COLO668 (cell line): ENCODE measurements around the gene TBX4.
"Not testable (repeated sequence)": the region's sequence is repeated elsewhere in the genome, so short reads cannot be mapped to it uniquely, and the experiment has no call there.

ENCODE experiments used
- DNase-seq: peaks from one replicate; lab custom pipeline; 2025; ENCODE audit not compliant: unreplicated experiment; lab: John Stamatoyannopoulos, UW

Gene TBX4

DNA sequence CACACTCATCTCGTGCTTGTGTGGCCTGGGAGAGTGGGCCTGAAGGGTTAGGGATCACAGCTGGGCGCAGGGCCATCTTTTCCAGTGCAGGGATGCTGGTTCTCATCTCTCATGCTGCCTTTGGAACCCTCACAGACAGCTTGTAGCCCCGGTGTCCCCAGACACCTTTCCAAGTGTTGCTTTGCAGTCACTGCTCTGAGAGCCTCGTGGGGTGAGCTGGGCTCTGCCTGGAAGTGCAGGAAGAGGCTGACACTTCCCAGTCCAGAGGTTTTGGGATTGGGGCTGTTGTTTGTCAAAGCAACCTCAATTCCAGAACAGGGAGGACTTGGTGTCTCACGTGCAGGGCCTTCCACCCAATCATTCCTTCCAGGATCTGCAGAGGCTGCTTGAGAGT is 28.2 kb downstream of the TBX4 start:
- no peak for DNase-seq

DNA sequence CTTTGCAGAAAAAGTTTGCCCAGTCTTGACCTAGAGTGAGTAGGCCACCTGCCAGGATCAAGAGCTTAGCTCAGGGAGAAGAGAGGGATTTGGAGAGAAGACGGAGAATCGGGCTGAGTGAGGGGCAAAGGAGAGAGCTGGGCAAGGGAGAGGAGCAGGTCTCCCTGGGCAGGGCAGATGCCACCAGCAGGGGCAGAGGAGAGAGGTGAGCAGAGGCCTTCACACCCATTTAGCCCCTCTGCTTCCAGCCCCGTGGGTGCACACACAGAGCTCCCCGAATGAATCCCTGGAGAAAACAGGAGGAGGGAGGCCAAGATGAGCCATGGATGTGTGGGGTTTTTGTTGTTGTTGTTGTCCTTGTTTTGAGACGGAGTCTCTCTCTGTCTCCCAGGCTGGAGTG is 29.2 kb downstream of the TBX4 start:
- DNase-seq, result no peak

DNA sequence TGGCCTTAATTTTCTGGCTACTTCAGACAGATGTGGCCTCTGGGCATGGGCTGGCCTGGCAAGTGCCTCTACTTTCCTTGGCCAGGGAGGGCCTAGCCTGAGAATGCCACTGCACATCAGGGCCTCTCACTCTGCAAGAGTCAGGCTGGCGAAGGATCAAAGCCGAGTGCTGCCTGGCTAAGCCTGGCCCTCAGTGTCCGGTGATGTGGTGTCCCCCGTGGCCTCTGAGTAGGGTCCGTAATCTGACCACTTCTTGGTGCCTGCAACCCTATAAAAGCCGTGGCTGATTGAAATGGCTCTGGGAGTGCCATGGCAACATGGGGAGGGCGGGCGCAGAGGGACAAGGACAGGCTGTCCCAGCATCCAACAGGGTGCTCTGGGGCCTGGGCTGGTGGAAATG is 30.2 kb downstream of the TBX4 start:
- no peak for DNase-seq

DNA sequence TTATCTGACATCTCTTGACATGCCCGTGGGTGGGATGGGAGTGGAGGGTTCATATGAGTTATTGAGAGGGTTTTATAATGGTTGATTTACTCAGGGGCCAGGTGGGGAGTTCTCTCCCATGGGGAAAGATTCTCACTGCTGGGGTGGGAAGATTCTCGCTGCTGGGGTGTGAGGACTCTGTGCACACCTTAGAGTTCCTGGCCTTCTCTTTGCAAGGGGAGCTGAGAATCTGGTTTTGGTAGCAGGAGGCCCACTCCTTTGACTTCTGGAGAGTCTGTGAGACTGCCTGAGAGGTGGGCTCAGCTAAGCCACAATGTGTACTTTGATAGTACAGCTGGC is 31.5 kb downstream of the TBX4 start:
- no peak for DNase-seq

DNA sequence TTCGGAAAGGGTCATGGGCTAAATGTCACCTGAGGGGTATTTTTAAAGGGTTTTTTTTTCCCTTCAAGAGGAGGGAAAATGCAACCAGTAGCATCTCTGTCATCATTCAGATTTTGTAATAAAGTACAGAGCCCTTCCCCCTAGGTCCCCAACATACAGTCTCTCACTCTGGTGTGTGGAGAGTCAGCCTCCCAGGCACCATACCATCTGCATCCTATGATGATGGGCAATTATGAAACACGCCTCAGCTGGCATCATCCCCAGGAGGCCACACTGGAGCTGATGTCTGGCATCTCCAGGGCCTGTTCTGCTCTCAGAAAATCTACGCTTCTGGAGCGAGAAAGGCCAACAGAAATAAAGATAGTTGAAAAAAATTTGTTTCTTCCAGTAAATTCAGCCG is 32.0 kb downstream of the TBX4 start:
- DNase-seq, result no peak

DNA sequence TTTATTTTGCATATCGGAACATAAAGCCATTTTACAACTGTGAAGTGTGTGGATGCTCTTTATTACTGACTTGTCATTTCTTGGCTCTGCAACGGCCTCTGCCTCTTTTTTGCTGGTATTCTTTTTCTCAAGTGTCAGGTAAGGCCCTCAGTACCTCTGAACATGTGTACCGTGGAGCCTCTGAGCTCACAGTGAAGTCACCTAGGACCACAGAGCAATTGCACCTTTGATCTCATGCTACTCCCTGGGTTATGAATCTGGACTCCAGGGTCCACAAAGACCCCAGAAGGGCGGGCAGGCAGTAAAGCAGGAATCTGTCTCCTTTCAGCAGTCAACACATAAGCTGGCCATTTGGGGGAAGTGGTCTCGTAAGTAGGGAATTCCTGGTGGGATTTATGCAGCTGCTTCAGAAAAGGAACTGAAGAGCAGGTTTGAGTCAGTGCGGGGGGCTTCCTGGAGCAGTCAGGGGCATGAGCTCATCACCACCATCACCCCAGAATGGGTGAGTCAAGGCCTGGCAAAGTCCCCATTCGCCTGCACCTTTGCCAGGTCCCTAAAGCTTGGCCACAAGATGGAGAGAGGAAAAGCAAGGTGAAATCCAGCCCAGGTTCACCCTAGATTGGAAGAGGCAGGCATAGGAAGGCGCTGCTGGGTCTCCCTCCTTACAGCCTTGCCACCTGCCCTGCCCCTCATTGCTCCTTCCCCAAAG is 33.0 kb downstream of the TBX4 start:
- DNase-seq, result no peak

DNA sequence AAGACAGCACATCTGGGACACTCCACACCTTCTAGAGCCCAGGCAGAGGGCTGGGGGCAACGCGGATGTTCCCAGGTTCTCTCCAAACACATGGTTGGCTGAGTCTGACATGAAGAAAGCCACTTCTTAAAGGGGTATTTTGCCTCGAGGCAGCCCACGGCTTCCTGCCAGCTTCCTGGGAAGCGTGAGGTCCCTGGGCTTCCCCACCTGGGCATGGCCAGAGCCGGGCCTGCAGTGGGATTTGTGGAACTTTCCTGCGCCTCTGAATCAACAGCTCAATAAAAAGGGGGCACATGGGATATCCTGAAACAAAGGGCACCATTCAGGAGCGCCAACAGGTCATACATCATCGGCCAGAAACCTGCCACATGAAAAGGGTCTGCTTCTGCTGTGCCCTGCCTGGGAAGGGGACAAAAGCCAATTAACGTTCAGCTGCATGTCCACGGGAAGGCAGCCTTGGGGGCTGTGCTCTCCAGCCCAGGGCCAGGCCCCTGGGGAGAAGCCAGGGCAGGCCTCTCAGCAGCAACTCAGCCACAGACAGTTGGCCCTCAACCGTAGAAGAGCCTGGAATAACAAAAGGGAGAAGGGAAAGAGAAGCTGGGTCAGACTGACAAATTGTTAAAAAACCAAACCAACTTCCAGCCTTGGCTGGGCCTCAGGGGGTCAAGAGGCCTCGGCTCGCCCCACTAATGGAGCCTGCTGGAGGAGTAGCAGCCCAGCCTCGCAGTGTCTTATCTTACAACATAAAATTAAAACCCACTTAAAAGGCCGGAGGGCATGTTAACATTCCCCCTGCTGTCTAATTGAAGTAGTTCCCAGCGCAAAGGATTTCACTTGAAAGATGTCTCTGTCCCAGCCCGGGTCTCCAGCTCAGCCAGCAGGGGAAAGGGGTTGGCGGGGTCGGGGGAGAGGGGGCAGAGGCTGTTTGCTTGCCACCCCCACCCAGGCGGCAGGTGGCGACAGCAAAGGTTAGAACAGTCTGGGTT is 34.2 kb downstream of the TBX4 start:
- no peak for DNase-seq

DNA sequence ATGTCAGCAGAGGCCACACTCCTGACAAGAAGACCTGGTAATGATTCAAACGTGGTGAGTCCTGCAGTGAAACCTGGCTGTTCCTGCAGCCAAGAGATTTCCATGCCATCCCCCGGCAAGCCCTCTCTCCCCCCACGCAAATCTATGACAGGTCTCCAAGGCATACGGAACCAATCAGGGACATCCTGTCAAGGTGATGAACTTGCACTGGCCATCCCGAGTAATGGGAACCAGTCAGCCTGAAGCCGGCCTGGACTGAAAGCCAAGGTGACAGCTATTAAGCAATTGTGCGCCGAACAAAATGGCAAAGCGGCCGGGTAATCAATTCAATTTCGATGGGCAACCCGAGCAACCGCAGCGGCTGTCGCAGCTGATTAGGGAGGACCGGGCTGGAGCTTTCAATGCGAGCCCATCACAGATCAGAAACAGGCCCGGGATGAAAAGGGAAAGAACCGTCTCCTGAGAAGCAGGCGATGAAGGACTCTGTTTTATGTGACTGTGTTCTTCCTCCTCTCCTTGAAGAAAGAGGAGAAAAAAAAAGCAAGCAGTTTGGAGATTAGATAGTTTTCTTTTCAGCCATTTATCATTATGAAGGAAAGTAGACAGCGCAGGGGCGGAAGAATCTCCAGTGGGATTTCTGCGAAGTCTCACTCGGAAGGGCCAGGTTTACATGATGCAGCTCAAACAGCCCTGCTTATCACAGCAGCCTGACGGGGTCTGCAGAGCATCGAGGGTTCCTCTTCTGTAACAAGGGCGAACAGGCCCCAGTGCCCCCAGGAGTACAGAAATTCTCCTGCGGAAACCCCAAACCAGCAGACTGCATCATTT is 35.2 kb downstream of the TBX4 start:
- DNase-seq, result no peak

DNA sequence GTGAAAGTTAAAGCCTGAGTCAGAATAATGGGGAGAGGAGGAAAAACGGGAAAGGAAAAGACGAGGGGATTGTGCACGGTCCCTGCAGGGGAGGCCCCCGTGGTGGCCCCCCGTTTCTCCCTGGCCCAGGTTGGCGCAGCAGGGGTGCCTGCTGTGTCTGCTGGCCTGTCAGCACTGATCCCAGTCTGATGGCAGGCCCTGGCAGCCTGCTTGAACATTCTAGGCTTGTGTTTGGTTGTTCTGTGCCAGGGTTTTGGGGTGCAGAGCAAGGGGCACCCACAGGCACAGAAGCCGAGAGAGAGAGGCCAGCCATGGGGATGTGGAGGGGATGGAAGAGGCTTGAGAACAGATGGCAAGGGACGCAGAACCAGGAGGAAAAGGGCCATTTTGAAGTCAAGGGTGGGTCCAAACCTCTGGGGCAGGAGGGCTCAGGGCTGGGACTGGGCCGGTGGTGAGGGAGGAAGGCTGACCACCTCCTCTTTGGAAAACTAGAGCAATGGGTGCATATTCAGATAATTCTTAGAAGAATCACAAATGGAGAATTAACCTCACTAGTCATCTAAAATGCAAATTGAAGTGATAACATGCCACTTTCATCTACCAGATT is 35.9 kb downstream of the TBX4 start:
- no peak for DNase-seq

DNA sequence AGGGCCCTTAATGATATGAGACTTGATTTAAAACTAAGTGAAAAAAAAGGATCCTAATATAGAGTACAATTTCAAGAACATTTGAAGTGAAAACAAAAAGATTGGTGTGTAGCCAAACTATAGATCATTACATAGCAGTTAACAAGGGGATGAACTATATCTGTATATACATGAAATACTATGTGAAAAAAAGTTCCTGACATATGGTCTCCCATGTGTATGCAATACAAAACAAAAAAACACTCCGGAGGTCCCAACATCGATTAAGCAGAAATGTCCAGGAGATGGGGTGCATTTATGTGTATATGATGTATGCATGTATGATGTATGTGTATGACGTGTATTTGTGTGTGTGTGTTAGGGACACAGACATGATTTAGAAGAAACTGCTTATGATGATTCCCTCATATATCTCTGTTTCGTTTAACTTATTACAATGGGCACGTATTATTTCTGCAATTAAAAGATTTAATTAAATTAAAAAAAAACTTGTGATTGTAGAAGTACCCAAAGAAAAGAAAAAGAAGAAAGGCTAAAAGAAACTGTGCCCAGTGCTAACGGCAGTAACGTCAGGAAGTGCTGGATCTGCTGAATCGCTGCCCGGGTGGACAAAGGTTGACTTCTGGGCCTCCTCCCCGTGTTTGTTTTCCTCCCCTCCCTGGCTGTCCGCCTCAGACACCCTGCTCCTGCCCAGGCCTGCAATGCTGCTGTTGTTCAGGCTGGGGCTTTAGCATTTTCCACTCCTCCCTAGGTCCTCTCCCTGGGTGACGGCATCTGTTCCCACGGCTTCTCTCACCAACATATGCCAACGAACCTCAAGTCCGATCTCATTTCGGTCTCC is 36.9 kb downstream of the TBX4 start:
- DNase-seq, result no peak

DNA sequence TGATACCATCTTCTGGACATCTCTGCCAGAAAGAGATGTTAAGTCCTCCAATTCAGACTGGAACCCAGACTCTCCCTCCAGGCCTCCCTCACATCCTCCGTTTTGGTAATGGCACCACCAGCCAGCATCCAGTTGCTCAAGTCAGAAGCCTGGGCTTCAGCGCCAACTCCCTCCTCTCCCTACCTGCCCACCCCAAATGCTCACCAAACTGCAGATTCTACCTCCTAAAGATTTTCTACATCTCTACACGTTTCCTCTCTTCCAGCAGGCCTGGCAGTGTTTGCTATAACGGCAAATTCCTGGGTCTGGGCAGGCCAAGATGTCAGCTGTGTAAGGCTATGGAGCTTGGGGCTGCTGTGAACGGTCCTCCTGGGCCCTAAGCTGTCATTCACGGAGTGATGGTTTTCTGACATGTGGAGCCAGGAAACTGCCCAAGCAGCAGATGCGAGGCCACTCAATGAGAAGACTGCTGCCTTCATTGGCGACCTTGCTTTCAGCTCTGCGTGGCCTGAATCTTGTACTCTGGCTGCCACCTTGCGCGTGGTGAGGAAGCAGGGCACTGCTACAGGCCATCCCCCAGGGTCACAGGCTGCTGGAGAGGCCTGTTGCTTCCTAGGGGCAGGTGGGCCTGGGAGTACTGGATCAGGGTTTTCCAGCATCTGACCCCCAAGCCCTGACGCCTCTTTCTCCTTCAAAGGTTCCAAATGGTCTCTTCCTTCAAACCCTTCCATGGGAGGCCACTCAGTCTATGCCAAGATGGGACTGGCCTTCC is 37.7 kb downstream of the TBX4 start:
- DNase-seq, result no peak

DNA sequence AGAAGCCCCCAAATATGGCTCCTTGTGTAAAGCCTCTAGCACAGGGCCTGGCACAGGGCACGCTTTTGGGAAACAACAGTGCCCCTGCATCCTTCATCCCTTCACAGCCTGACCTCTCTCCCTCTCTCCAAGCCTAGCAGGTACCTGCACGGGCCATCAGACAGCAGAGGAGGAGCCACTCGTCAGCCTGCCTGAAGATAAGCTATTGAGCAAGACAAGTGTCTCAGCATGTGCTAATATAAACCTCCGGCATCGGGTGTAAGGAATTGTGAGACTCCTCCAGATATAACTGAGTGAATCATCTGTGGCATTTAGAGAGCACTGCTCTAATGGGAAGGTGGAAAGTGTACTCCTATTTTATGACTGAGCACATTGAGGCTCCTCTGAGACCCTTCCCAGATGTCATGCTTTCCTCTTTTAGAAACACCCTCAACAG is 38.3 kb downstream of the TBX4 start:
- no peak for DNase-seq

DNA sequence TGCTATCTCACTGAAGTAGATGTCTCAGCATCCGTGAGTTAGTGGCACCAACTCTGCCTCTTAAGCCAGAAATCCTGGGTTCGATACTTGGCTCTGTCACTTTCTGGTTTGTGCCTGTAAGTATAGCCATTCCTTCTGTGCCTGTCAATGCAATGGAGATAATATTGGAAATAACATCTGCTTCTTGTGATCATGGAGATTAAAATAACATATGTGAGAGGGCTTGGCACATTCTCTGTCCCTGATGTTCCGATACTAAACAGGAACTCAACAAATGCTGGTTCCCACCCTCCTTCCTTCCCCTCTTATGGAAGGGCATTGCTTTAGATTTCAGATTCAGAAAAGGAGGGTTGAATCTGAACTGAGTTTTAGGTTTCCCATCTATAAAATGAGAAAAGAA is 39.8 kb downstream of the TBX4 start:
- DNase-seq, result no peak

DNA sequence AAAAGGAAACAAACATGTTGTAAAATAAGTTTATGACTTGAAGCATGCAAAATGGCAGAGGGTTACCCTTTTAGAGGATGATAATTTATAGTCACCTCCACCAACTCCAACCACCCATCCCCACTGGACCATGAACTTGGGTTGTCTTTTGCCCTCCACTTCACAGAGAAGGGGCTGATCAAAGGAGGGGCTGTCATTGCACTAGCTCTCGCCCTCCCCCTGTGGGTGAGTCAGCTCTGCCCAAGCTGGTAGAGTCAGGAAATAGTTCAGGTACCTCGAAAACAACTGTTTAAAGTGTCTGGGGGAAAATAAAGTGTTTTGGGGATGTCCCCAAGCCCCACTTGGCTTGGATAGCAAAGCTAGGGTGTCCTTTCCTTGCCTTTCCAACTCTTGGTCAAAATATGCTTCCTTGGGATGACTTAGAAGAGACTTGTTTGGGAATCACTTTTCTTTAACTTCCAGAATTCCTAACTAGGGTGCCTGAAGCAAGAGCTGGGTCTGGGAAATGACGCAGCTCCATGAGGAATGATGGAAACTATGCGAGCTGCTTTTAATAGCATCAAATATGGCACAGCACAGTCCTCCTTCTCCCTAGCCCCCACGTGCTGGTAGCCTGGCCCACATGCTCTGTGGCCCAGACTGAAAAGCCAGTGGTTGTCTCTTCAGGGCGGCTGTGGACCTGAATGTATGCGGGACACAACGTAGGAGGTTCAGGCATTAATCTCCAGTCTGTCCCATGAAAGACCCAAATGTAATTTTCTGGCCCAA is 40.7 kb downstream of the TBX4 start:
- no peak for DNase-seq

DNA sequence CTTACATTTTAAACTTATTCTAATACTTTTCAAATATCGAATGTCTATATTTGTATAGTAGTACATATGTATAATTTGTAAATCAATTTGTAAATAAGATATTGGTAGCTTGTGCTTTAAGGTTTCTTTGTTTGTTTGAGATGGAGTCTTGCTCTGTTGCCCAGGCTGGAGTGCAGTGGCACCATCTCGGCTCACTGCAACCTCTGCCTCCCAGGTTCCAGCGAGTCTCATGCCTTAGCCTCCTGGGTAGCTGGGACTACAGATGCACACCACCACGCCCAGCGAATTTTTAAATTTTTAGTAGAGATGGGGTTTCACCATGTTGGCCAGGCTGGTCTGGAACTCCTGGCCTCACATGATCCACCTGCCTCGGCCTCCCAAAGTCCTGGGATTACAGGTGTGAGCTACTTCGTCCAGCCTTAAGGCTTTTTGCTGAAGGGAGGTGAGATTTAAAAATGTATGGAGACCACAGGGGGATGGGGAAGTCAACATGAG is 41.7 kb downstream of the TBX4 start:
- DNase-seq, result not testable (repeated sequence)

DNA sequence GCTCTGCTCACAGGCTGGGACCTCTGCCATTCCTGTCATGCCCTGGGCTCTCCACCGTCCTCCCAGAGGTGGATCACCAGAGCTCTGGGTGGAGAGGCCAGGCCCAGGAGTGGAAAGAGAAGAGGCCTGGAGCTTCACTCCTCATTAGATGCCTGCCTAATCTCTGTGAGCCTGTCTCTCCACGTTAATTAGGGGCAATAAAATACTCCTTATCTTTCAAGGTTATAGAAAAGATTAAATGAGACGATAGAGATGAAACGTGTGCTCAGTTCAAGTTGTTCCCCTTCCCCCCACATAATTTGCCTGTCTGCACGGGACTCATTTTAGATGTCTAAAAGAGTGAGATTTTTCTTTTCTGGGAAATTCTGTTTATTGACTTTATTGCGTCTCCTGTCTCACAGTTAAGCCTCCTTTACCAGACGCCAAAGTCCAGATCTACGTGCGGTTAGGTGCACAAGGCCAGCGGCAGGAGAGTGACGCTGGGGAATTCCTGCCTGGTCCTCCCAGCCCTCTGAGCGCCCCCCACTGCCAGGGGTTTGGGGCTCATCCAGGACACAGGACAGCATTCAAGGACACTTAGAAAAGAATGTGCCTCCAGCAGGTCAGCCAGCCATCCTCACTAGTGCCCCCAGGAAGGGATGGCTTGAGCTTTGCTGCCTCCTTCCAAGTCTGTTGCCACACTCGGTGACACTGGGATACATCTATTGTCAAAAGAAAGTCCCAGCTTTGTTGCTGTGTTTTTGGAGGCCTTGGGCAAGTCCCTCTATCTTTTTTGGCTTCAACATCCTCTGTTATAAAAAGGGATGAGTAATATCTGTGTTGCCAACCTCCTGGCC is 42.3 kb downstream of the TBX4 start:
- no peak for DNase-seq

DNA sequence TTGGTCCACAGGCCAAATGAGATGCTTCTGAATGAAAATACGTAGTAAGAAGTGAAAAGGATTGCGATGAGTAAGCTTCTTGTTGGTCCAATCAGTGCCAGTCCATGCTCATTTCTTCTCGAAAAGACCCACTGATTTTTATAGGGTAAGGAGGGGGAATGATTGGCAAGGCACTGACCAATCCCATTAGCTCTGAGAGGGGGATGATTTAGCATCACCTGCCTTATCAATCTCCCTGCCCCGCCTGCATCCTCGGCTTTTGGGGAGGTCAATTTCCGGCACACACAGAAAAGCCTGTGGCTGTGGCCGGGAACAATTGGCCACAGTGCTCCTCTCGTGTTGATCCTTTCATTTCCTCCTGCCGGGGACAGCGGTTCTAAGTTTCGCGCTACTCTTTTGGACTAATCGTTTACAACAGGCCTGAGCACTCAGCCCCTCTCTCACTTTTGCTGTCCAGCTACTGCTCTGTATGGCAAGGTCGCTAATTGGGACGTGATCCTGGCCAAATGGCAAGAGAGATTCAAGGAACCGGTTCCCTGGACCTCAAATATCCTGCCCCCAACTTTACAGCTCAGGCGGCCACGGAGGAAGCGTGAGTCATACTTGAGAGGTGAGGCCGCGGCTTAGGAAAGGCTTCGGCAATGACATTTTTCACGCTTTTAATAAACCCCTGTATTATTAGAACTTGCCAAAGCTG is 43.1 kb downstream of the TBX4 start:
- DNase-seq, result no peak
